B cell (primary cell): Measurements from ENCODE around the gene MRM2.

Experiments
- EZH2 ChIP-seq: IDR thresholded peaks from 2 replicates; pipeline ENCODE4 v1.6.1; 2012; ENCODE audit warnings: borderline replicate concordance, low read depth, mild to moderate bottlenecking, moderate library complexity, low read length; ENCODE audit not compliant: insufficient read depth, poor library complexity, severe bottlenecking
- TF ChIP-seq, protein P1 (sequence below): fragments of 200-600 bp; IDR thresholded peaks from one replicate; pipeline ENCODE4 v1.8.0; 2022; ENCODE audit warnings: antibody characterized with exemption, mild to moderate bottlenecking

DNA sequence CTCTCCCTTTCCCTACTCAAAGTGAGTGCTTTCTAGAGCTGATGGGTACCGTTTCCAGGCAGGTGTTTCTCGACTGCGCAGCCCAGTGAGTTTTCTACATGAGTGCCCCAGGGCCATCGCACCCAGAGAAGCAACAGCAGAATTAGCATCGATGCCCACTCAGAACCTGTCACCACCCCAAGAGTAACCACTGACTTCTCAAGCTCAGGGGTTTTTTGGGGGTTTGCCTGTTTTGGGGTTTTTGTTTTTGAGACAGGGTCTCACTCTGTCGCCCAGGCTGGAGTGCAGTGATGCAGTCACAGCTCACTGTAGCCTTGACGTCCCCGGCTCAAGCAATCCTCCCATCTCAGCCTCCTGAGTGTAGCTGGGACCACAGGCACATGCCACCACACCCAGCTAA lies 46.5 kb upstream of the MRM2 start:
- TF ChIP-seq, protein P1, sequence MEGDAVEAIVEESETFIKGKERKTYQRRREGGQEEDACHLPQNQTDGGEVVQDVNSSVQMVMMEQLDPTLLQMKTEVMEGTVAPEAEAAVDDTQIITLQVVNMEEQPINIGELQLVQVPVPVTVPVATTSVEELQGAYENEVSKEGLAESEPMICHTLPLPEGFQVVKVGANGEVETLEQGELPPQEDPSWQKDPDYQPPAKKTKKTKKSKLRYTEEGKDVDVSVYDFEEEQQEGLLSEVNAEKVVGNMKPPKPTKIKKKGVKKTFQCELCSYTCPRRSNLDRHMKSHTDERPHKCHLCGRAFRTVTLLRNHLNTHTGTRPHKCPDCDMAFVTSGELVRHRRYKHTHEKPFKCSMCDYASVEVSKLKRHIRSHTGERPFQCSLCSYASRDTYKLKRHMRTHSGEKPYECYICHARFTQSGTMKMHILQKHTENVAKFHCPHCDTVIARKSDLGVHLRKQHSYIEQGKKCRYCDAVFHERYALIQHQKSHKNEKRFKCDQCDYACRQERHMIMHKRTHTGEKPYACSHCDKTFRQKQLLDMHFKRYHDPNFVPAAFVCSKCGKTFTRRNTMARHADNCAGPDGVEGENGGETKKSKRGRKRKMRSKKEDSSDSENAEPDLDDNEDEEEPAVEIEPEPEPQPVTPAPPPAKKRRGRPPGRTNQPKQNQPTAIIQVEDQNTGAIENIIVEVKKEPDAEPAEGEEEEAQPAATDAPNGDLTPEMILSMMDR: no peak
- no peak for TF ChIP-seq EZH2
